HepG2 (cell line): ENCODE measurements around the gene EIF2AK2. TPM values are rescaled to one million over a fixed set of nuclear protein-coding genes. Genes with fewer than 3 reads are reported as not detected.

Experiments used
- ATAC-seq: fragments of 200-7000 bp; cut with Tn5 transposase; 3 replicates; pipeline ENCODE4 v1.9.1; 2020; ENCODE audit warnings: mild to moderate bottlenecking, moderate library complexity
- BruUV-seq: library from RNA; stranded (reverse); fragments of 400-500 nt; replicated peaks from 2 replicates; lab custom pipeline; 2021; lab: Mats Ljungman, UMichigan
- CTCF ChIA-PET: fragments of 300-600 bp; formaldehyde crosslinking; extraction: SDS; loops from one replicate; lab custom pipeline; 2021; ENCODE audit warnings: low total read pairs, inconsistent platforms, low intra/inter-chr PET ratio; lab: Yijun Ruan, JAX
- POLR2A ChIA-PET: fragments of 350-600 bp; sonication (Branson Sonifier 250); formaldehyde crosslinking; loops from one replicate; lab custom pipeline; 2020; ENCODE audit warnings: antibody characterized with exemption, inconsistent platforms; lab: Yijun Ruan, JAX
- DNase-seq: peaks from one replicate; pipeline ENCODE4 v3.0.0-alpha.2; 2015; ENCODE audit warnings: low spot score
- FAIRE-seq: peaks from 3 replicates; lab custom pipeline; 2011; peaks lifted over from hg19 to GRCh38; lab: Jason Lieb, UNC
- H2AFZ ChIP-seq: one replicate; pipeline ENCODE4 v1.6.1; 2011; ENCODE audit warnings: low read length, inconsistent platforms
- H3K27ac ChIP-seq: fragments of 300-600 bp; 3 replicates; pipeline ENCODE4 v1.8.0; 2011; ENCODE audit warnings: mixed run types, mild to moderate bottlenecking, mixed read lengths, low read length, inconsistent platforms; ENCODE audit not compliant: insufficient read depth; ENCODE audit errors: extremely low read length
- H3K27me3 ChIP-seq, 2 experiments: fragments of 200-600 bp in 1 of 2; 2 replicates in 1 of 2; 3 replicates in 1 of 2; pipeline versions ENCODE4 v1.6.0 to v1.8.0; 2011; ENCODE audit warnings: low read length in 2 of 2, mild to moderate bottlenecking in 2 of 2, moderate library complexity in 2 of 2, inconsistent platforms in 1 of 2; ENCODE audit not compliant: insufficient read depth in 2 of 2, control insufficient read depth in 1 of 2
- H3K36me3 ChIP-seq, 2 experiments: fragments of 200-600 bp in 1 of 2; replicated peaks in 1 of 2; 2 replicates in 1 of 2; 3 replicates in 1 of 2; pipeline versions ENCODE4 v1.5.1 to v1.8.0; 2011; ENCODE audit warnings: low read length in 2 of 2, inconsistent platforms in 1 of 2; ENCODE audit not compliant: insufficient read depth in 2 of 2, control insufficient read depth in 1 of 2
- H3K4me1 ChIP-seq: 2 replicates; pipeline ENCODE4 v1.5.1; 2012; ENCODE audit warnings: low read length, inconsistent platforms; ENCODE audit not compliant: insufficient read depth
- H3K4me2 ChIP-seq: 2 replicates; pipeline ENCODE4 v1.6.0; 2011; ENCODE audit warnings: low read depth, low read length, inconsistent platforms
- H3K4me3 ChIP-seq, 3 experiments: fragments of 200-600 bp in 1 of 3; sonication (generic), shearing (Covaris generic) in 1 of 3; replicated peaks in 1 of 3; 2 replicates each; pipeline ENCODE4 v1.5.1; 2011 to 2016; ENCODE audit warnings: low read length in 3 of 3, inconsistent platforms in 2 of 3, low read depth in 2 of 3, mild to moderate bottlenecking in 2 of 3, control low read depth in 1 of 3, mixed read lengths in 1 of 3; ENCODE audit not compliant: insufficient read depth in 1 of 3
- H3K79me2 ChIP-seq: one replicate; pipeline ENCODE4 v1.6.1; 2011; ENCODE audit warnings: low read length, inconsistent platforms; ENCODE audit not compliant: insufficient read depth
- H3K9ac ChIP-seq: 2 replicates; pipeline ENCODE4 v1.6.0; 2011; ENCODE audit warnings: mild to moderate bottlenecking, low read depth, low read length, inconsistent platforms; ENCODE audit not compliant: insufficient read depth
- H3K9me3 ChIP-seq: 2 replicates; pipeline ENCODE4 v1.5.1; 2012; ENCODE audit warnings: mild to moderate bottlenecking, low read length
- H4K20me1 ChIP-seq: 2 replicates; pipeline ENCODE4 v1.6.0; 2011; ENCODE audit warnings: inconsistent platforms, mild to moderate bottlenecking, low read length, moderate library complexity; ENCODE audit not compliant: insufficient read depth
- MAFK ChIP-seq, 2 experiments: IDR thresholded peaks in 1 of 2; conservative IDR thresholded peaks in 1 of 2; 2 replicates each; pipeline ENCODE4 v1.6.1; 2011; ENCODE audit warnings: improper control_type of control experiment in 2 of 2, low read length in 2 of 2
- ZNF441 ChIP-seq: sonication (generic); formaldehyde crosslinking; IDR thresholded peaks from 2 replicates; pipeline ENCODE4 v1.7.0; 2021; ENCODE audit warnings: missing genetic modification reagents, borderline replicate concordance
- ZNF569 ChIP-seq: sonication (generic); formaldehyde crosslinking; IDR thresholded peaks from 2 replicates; pipeline ENCODE4 v1.5.0; 2020; ENCODE audit warnings: mild to moderate bottlenecking, missing genetic modification reagents, moderate library complexity, borderline replicate concordance
- WGBS: methylation state at CpG from one replicate; pipeline ENCODE4 v1.1.6; 2017; ENCODE audit warnings: low lambda C conversion rate; 5-methylcytosine and 5-hydroxymethylcytosine counted together
- in situ Hi-C: cut with HindIII; loops from 2 replicates; pipeline ENCODE4 v1.10.0; 2017; ENCODE audit warnings: low pct_unique_long_range_greater_than_20kb; ENCODE audit not compliant: extremely low pct_ligation_motif_present
- intact Hi-C: fragments of 100-400 bp; cut with micrococcal nuclease; formaldehyde crosslinking; loops from one replicate; pipeline ENCODE4 v1.10.0; 2022; ENCODE audit not compliant: unreplicated experiment
- polyA plus RNA-seq, 8 experiments: library from polyadenylated mRNA; depleted of rRNA in 3 of 8; stranded (reverse) in 7 of 8; unstranded in 1 of 8; fragments of >200 nt; fragmentation: Illumina TruSeq in 4 of 8; extraction: Trizol in 4 of 8; gene quantifications; 2 replicates each; pipeline versions ENCODE4 v1.2.1 to v1.2.3, GENCODE V29; 2011 to 2016; ENCODE audit warnings: low read depth in 4 of 8, missing spikeins in 1 of 8, mixed read lengths in 1 of 8; ENCODE audit not compliant: insufficient read depth in 1 of 8
- total RNA-seq, 5 experiments: library from RNA; depleted of rRNA; stranded (reverse); fragments of >200 nt; fragmentation: Illumina TruSeq; extraction: Trizol; gene quantifications; 2 replicates each; pipeline ENCODE4 v1.2.3, GENCODE V29; 2016; ENCODE audit warnings: low read depth in 1 of 5
- TF ChIP-seq, protein P1 (sequence below): sonication (generic); formaldehyde crosslinking; IDR thresholded peaks from 2 replicates; pipeline ENCODE4 v1.9.0; 2022; ENCODE audit warnings: missing genetic modification reagents, mild to moderate bottlenecking, borderline replicate concordance

The EIF2AK2 gene
- total and polyA plus RNA-seq, 2 of the 13 experiments (the other 11 are each of a cell fraction or from before 2014, with no cell fraction given), result 10.2 to 26.1 TPM

DNA sequence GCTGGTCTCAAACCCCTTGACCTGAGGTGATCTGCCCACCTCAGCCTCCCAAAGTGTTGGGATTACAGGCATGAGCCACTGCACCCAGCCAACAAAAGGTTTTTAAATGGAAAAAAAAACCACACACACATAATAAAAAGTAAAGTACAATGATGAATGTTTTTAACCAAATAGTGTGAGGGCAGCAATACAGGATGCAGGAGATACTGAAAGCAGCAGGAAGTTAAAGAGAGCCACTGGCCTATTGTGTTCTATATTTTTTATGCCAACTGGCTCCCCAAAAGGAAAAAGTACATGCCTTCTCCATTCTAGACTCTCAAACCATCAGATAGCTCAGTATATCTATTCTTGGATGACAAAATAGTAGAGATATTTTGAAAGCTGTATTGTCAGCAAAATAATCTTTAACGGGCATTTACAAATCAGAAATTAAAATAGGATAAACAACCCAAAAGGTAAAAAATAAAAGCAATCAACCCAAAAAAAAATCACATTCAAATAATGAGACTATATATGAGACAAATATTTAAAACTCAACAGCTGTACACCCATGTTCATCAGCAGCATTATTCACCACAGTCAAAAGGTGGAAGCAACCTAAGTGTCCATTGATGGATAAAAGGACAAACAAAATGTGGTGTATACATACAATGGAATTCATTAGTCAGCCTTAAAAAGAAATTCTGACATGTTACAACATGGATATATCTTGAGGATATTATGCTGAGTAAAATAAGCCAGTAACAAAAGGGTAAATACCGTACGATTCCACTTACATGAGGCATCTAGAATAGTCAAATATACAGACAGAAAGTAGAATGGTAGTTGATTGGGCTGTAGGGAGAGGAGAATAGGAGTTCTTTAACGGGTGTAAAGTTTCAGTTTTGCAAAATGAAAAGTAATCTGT lies 46.2 kb downstream of the EIF2AK2 start:
- CTCF ChIA-PET, result no interaction called here
- Histone ChIP-seq H3K9ac (no peak overlapping the region), H3K4me1 (no peaks in the 10 kb centered on the region), H3K79me2 (no peaks in the 10 kb centered on the region), H4K20me1 (no peaks in the 10 kb centered on the region), H3K4me3 (no peak overlapping the region), H3K9me3 (no peaks in the 10 kb centered on the region), H3K4me2 (no peak overlapping the region), H3K36me3 (peaks cover 13 to 54% of the 10 kb centered on the region in 2 experiments), H3K27me3 (no peaks in the 10 kb centered on the region), H3K27ac (no peak overlapping the region), H2AFZ (no peak overlapping the region)
- intact Hi-C loops, result no loop called here
- ATAC-seq (no peak), DNase-seq (no peak), FAIRE-seq (no peak)
- in situ Hi-C loops, result no loop called here
- POLR2A ChIA-PET, result no interaction called here
- no peak for TF ChIP-seq ZNF569 (CRISPR knock-in tag)
- peak; percentile 44 to 64; a peak in 2 of 4 replicates for TF ChIP-seq MAFK (conservative IDR thresholded peaks at IDR 0.05 in 1 of 2, IDR thresholded peaks at IDR 0.05 in 1 of 2; ENCODE audit: low read length in 2 of 2)
- TF ChIP-seq ZNF441 (CRISPR knock-in tag), result no peak
- BruUV-seq, result no TSS peak
- WGBS, result 98% methylated on average over 4 of the region's 4 CpGs

DNA sequence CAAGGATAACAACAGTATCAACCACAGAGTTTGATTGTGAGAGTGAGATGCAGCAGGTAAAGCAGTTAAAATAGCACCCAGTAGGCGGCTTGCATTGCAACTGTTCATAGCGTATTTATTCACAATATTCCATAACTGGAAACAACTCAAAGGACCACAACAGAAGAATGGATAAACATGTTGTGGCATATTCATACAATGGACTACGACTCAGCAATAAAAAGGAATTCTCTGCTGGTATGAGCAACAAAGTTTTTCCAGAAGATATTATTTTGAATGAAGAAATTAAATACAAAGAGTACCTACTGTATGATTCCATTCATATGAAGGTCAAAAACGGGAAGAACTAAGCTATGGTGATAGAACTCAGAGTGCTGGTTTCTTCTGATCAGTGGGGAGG lies 47.3 kb downstream of the EIF2AK2 start:
- Histone ChIP-seq H3K9me3 (no peaks in the 10 kb centered on the region), H3K27ac (no peak overlapping the region), H3K79me2 (no peaks in the 10 kb centered on the region), H3K4me2 (no peak overlapping the region), H3K4me1 (peaks cover 2% of the 10 kb centered on the region), H4K20me1 (no peaks in the 10 kb centered on the region), H3K36me3 (peaks cover 12 to 50% of the 10 kb centered on the region in 2 experiments), H3K27me3 (no peaks in the 10 kb centered on the region), H2AFZ (no peak overlapping the region), H3K4me3 (no peak overlapping the region), H3K9ac (no peak overlapping the region)
- FAIRE-seq (no peak), ATAC-seq (no peak), DNase-seq (no peak)
- peak; percentile 31 to 43; a peak in 3 of 4 replicates for TF ChIP-seq MAFK (conservative IDR thresholded peaks at IDR 0.05 in 1 of 2, IDR thresholded peaks at IDR 0.05 in 1 of 2; ENCODE audit: low read length in 2 of 2)
- TF ChIP-seq, protein P1, sequence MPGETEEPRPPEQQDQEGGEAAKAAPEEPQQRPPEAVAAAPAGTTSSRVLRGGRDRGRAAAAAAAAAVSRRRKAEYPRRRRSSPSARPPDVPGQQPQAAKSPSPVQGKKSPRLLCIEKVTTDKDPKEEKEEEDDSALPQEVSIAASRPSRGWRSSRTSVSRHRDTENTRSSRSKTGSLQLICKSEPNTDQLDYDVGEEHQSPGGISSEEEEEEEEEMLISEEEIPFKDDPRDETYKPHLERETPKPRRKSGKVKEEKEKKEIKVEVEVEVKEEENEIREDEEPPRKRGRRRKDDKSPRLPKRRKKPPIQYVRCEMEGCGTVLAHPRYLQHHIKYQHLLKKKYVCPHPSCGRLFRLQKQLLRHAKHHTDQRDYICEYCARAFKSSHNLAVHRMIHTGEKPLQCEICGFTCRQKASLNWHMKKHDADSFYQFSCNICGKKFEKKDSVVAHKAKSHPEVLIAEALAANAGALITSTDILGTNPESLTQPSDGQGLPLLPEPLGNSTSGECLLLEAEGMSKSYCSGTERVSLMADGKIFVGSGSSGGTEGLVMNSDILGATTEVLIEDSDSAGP (CRISPR knock-in tag), result no peak
- intact Hi-C loops (no loop called here), in situ Hi-C loops (no loop called here)
- WGBS, result 96% methylated on average over 4 of the region's 4 CpGs
- ChIA-PET CTCF (no interaction called here), POLR2A (no interaction called here)
- BruUV-seq, result no TSS peak
